Endothelial cell (in vitro differentiated cells): ENCODE measurements around the gene TMEM212. TPM values are rescaled to one million over a fixed set of nuclear protein-coding genes. Genes with fewer than 3 reads are reported as not detected.

Experiments
- DNase-seq: peaks from one replicate; pipeline ENCODE4 v3.0.0; 2021; ENCODE audit warnings: low spot score
- H3K27ac Mint-ChIP-seq: one replicate; pipeline ENCODE4 v1.8.0; 2021; ENCODE audit warnings: mixed read lengths, inconsistent platforms; ENCODE audit not compliant: unreplicated experiment
- H3K27me3 Mint-ChIP-seq: one replicate; pipeline ENCODE4 v1.8.0; 2021; ENCODE audit warnings: mild to moderate bottlenecking, moderate library complexity, mixed read lengths, inconsistent platforms; ENCODE audit not compliant: unreplicated experiment
- H3K36me3 Mint-ChIP-seq: one replicate; pipeline ENCODE4 v1.8.0; 2021; ENCODE audit warnings: mild to moderate bottlenecking, low read depth, mixed read lengths, inconsistent platforms; ENCODE audit not compliant: unreplicated experiment
- H3K4me1 Mint-ChIP-seq: one replicate; pipeline ENCODE4 v1.8.0; 2021; ENCODE audit warnings: mild to moderate bottlenecking, mixed read lengths, inconsistent platforms; ENCODE audit not compliant: unreplicated experiment
- H3K4me3 Mint-ChIP-seq: one replicate; pipeline ENCODE4 v1.8.0; 2021; ENCODE audit warnings: mild to moderate bottlenecking, mixed read lengths, inconsistent platforms; ENCODE audit not compliant: unreplicated experiment
- H3K9me3 Mint-ChIP-seq: one replicate; pipeline ENCODE4 v1.8.0; 2021; ENCODE audit warnings: mixed read lengths, inconsistent platforms; ENCODE audit not compliant: unreplicated experiment
- CTCF ChIP-seq: fragments of 200-600 bp; sonication (generic); IDR thresholded peaks from one replicate; pipeline ENCODE4 v1.5.0; 2021; ENCODE audit warnings: antibody characterized with exemption; ENCODE audit not compliant: unreplicated experiment
- total RNA-seq: library from RNA; stranded (reverse); fragmentation: NEBNext Ultra II Directional; extraction: Animal tissue kit (Norgen Biotek cat#: 25700); gene quantifications from one replicate; pipeline ENCODE4 v1.2.1, GENCODE V29; 2021; ENCODE audit not compliant: unreplicated experiment

Gene TMEM212
- total RNA-seq, 1 donor from 2014 or later = not detected

- DNase-seq = no peak
- no peaks in the 10 kb centered on the region for H3K36me3 Mint-ChIP-seq
- no peak for TF ChIP-seq CTCF
- H3K27ac Mint-ChIP-seq = no peak overlapping the region
- no peaks in the 10 kb centered on the region for H3K9me3 Mint-ChIP-seq
- no peaks in the 10 kb centered on the region for H3K27me3 Mint-ChIP-seq
- H3K4me1 Mint-ChIP-seq = peaks cover 24% of the 10 kb centered on the region
- H3K4me3 Mint-ChIP-seq = no peak overlapping the region
Observed at GRCh38 chr3:171817074-171817800, 25.9 kb upstream of the TMEM212 start.

GRCh38 chr3:171821044-171821443 is 22.1 kb upstream of the TMEM212 start:
- no peak for DNase-seq
- TF ChIP-seq CTCF = no peak
- H3K4me3 Mint-ChIP-seq = no peak overlapping the region
- H3K36me3 Mint-ChIP-seq = peaks cover 4% of the 10 kb centered on the region
- no peak overlapping the region for H3K27ac Mint-ChIP-seq
- peaks cover 44% of the 10 kb centered on the region for H3K4me1 Mint-ChIP-seq
- H3K9me3 Mint-ChIP-seq = no peaks in the 10 kb centered on the region
- no peaks in the 10 kb centered on the region for H3K27me3 Mint-ChIP-seq

- Mint-ChIP-seq H3K27me3 (no peaks in the 10 kb centered on the region), H3K27ac (no peak overlapping the region), H3K4me3 (no peak overlapping the region), H3K4me1 (peaks cover 49% of the 10 kb centered on the region), H3K36me3 (peaks cover 4% of the 10 kb centered on the region), H3K9me3 (no peaks in the 10 kb centered on the region)
- no peak for TF ChIP-seq CTCF
- no peak for DNase-seq
Observed at GRCh38 chr3:171821778-171822358, 21.3 kb upstream of the TMEM212 start.

- no peaks in the 10 kb centered on the region for H3K9me3 Mint-ChIP-seq
Observed at GRCh38 chr3:171822431-171823106, 20.6 kb upstream of the TMEM212 start.

More at GRCh38 chr3:171822431-171823106, 20.6 kb upstream of the TMEM212 start:
- Mint-ChIP-seq H3K27ac (no peak overlapping the region), H3K36me3 (peaks cover 4% of the 10 kb centered on the region), H3K4me1 (peaks cover 54% of the 10 kb centered on the region), H3K4me3 (no peak overlapping the region), H3K27me3 (peaks cover 2% of the 10 kb centered on the region)
- TF ChIP-seq CTCF = no peak
- DNase-seq = no peak
